GM18517 (cell line): ENCODE results near the gene ACTL10.
"Not testable (repeated sequence)": the region's sequence is repeated elsewhere in the genome, so short reads cannot be mapped to it uniquely, and the experiment has no call there.

Experiments used
- ATAC-seq: cut with Tn5 transposase; IDR thresholded peaks from one replicate; pipeline ENCODE4 v1.9.1; 2021; ENCODE audit warnings: mild to moderate bottlenecking, moderate library complexity; ENCODE audit not compliant: unreplicated experiment

Gene ACTL10

GRCh38 chr20:33666293-33667244 is at the start of gene ACTL10:
TSS of gene ACTL10 (plus strand) at chr20:33666943. CDS start at chr20:33667498, 555 bp downstream.
- peak; percentile 72 for ATAC-seq

GRCh38 chr20:33621717-33622400 is 44.9 kb upstream of the ACTL10 start:
- no peak for ATAC-seq

DNA sequence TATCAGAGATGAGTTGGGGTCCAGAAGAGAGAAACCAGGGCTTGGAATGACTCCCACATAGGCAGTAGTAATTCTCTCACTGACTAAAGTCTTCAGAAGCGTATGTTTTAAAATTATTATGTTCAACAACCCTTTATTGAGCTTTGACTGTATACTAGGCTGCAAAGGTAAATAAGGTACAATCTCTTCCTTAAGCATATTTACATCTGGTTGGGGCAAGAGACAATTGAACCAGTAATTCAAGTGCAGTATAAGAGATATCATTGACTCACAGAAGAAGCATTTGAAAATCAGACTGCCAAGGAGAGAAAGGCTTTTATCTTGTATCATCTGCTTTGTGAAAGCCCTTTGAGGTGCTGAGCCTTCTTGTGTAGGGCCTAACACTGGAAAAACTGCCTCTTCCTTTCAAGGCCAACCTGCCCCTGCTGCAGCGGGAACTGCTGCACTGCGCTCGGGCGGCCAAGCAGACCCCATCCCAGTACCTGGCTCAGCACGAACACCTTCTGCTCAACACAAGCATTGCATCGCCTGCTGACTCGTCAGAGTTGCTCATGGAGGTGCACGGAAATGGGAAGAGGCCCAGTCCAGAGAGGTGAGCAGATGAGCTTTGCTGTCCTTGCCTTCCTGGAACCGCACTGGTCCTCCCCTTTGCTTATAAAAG is 43.9 kb upstream of the ACTL10 start:
- no peak for ATAC-seq

- no peak for ATAC-seq
Measured at GRCh38 chr20:33624399-33624798, 42.3 kb upstream of the ACTL10 start.

DNA sequence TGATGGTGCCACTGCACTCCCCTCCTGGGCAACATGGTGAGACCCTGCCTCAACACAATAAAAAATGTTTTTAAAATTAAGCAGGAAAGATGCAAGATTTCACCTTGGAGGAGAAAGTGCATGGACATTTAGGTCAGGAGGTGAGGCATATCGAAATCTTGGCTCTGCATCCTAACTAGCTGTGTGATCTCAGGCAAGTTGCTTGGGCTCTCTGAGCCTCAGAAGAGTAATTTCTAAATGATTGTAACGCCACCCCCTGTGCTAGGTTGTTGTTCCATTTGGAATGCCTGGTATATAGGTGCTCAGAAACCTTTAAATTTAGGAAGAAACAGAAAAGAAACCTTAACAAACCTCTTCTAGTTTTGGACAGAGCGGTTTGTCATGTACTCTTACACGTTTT is 40.6 kb upstream of the ACTL10 start:
- ATAC-seq: no peak

GRCh38 chr20:33627577-33628216 is 39.0 kb upstream of the ACTL10 start:
- no peak for ATAC-seq

- no peak for ATAC-seq
Measured at GRCh38 chr20:33629533-33629932, 37.2 kb upstream of the ACTL10 start.

GRCh38 chr20:33629979-33630378 is 36.8 kb upstream of the ACTL10 start:
- no peak for ATAC-seq

DNA sequence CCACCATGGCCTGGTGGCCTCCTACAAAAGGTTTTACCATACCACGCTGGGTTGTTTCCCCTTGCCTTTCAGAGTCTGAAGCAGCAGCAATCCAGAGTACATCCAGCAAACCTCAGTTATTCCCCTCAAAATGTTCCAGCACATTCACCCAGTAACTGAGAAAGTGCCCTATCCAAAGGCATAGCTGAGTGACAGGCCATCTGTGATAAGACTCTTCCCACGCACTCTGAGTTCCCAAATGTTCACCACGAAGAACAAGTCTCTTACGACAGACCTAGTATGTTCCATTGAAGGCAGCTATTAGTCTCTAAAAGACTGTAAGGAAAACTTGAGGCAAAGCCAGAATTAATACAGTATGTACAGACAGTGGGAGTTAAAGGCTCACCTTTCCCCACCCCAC is 36.2 kb upstream of the ACTL10 start:
- ATAC-seq: no peak

GRCh38 chr20:33631910-33632309 is 34.8 kb upstream of the ACTL10 start:
- not testable (repeated sequence) for ATAC-seq

- no peak for ATAC-seq
Measured at GRCh38 chr20:33635341-33635740, 31.4 kb upstream of the ACTL10 start.

DNA sequence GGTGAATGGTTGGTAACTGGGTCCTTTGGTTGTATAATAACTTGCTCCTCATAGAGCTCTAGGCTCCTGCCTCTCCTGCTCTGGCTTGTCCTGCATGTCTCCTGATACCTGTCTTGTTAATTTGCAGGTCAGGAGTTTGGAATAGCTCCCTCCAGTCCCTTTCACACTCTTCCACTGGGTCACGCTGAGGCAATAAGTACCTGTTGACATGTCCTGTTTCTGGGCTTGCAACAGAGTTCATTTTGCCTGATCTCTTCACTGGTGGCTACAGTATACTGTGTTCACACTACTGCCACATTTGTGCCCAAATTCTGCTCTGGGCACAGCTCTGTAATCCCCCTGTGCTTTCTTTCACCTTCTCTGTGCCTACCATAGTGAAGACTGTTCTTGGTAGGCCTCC is 30.0 kb upstream of the ACTL10 start:
- ATAC-seq: no peak

- no peak for ATAC-seq
Measured at GRCh38 chr20:33640287-33640686, 26.5 kb upstream of the ACTL10 start.

GRCh38 chr20:33644313-33645071 is 22.3 kb upstream of the ACTL10 start:
- ATAC-seq: no peak

GRCh38 chr20:33645072-33645358 is 21.7 kb upstream of the ACTL10 start:
- no peak for ATAC-seq

DNA sequence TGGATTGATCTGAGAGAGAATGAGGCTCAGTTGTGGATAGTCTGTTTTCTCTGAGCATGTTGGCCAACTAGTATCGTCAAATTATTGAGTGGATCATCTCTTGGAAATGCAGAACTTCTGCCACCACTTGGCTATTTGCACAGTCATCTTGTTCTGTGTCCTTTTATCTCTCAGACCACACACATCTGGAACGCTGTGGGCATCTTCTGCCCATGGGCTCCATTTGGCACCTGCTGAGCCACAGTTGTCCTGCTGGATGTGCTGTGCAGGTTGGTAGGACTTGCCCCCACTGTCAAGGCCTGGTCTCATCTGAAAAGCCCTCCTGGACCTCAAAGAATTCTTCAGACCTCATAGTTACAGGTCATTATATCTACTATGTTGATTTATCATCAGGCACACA is 21.3 kb upstream of the ACTL10 start:
- no peak for ATAC-seq

- no peak for ATAC-seq
Measured at GRCh38 chr20:33646191-33646590, 20.6 kb upstream of the ACTL10 start.

DNA sequence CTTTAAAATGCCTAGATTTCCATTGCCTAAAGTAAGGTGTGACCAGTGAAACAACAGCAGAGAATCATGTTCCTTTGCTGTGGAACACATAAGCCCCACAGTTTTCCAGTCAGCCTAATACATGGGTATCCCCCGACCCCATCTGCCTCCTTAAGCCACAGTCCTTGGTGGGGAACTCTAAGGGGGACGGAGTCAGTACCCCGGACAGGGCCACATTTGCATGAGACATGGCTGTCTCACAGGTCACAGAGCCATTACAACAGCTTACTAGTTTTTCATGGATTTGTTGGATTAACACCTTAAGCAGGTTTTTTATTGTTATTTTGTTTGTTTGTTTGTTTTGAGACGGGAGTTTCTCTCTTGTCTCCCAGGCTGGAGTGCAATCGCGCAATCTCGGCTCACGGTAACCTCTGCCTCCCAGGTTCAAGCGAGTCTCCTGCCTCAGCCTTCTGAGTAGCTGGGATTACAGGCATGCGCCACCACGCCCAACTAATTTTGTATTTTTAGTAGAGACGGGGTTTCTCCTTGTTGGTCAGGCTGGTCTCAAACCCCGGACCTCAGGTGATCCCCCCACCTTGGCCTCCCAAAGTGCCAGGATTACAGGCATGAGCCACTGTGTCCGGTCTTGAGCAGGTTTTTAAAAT is 19.7 kb upstream of the ACTL10 start:
- not testable (repeated sequence) for ATAC-seq

DNA sequence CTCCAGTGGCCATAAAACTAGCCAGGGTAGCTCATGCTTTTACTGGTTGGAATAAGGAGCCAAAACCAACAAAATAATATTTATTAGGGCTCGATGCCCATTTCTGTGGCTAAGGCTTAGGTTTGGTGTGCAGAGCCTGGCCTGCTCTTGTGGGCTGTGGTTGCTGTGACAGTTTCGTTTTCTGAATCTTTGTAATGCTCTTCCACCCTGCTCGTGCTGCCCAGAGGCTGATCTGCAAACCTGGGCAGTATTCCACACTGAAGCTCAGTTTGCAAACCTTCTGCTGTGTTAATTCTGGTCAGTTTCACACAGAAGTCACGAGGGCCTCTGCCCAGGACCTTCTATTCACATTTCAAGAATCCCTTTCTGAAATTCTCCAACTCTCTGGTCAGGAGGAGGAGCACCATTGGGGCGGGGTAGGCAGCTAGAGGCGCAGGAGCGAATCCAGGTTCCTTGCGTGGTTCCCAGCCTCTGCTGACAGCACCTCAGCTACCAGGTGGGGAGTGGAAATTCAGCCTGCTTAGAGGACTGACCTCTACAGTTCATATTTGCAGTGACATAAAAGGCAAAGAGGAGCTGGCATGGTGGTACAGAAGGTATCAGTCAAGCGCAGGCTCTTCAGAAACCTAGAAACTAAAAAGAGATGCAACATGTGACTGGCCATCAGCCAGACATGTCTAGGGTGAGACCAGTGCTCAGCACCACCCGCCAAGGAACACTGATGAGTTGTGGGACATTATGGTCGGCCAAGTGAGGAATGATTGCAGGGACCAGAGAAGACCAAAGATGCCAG is 18.9 kb upstream of the ACTL10 start:
- no peak for ATAC-seq
